ENCODE data around the gene CLDN4. TPM values are rescaled to one million over a fixed set of nuclear protein-coding genes. Genes with fewer than 3 reads are reported as not detected.
A peak's percentile ranks its signal among the peaks of the same experiment; 100 is the strongest.
"Not testable (repeated sequence)": the region's sequence is repeated elsewhere in the genome, so short reads cannot be mapped to it uniquely, and the experiment has no call there.

The CLDN4 gene
- total and polyA plus RNA-seq, 4 donors: 0.37 to 2.0 (median 1.3) TPM

- Histone ChIP-seq H3K36me3 (ENCODE audit: control insufficient read depth in 4 of 4, insufficient read depth in 3 of 4, low read depth in 1 of 4, low read length in 3 of 4) (no peaks in the 10 kb centered on the region), H3K9me3 (ENCODE audit: control insufficient read depth in 4 of 4, low read length in 3 of 4) (no peaks in the 10 kb centered on the region), H3K27me3 (ENCODE audit: control insufficient read depth in 4 of 4, insufficient read depth in 4 of 4, low read length in 3 of 4) (no peaks in the 10 kb centered on the region), H3K27ac (ENCODE audit: low read depth in 1 of 2, low read length in 2 of 2) (no peak overlapping the region), H3K4me1 (ENCODE audit: control insufficient read depth in 4 of 4, insufficient read depth in 4 of 4, low read length in 3 of 4) (no peaks in the 10 kb centered on the region), H3K4me3 (ENCODE audit: low read depth in 1 of 3, low read length in 3 of 3) (no peak overlapping the region), H3K9ac (ENCODE audit: low read depth in 1 of 2, low read length in 2 of 2) (no peak overlapping the region)
- no peak for DNase-seq (ENCODE audit: low spot score)
- TF ChIP-seq YY1 (IDR thresholded peaks at IDR 0.05) (no peak), GABPA (IDR thresholded peaks at IDR 0.05 in 1 of 2, conservative IDR thresholded peaks at IDR 0.05 in 1 of 2) (no peak)
- 87% methylated on average over 7 of the region's 7 CpGs for WGBS
These were observed 10.8 kb upstream of the CLDN4 start for GRCh38 chr7:73820013-73820412.

- H3K4me1 ChIP-seq (ENCODE audit: control insufficient read depth in 4 of 4, insufficient read depth in 4 of 4, low read length in 3 of 4); H3K36me3 ChIP-seq (ENCODE audit: control insufficient read depth in 4 of 4, insufficient read depth in 3 of 4, low read depth in 1 of 4, low read length in 3 of 4); H3K4me3 ChIP-seq (ENCODE audit: low read depth in 1 of 3, low read length in 3 of 3); H3K9ac ChIP-seq (ENCODE audit: low read depth in 1 of 2, low read length in 2 of 2); H3K9me3 ChIP-seq (ENCODE audit: control insufficient read depth in 4 of 4, low read length in 3 of 4); H3K27me3 ChIP-seq (ENCODE audit: control insufficient read depth in 4 of 4, insufficient read depth in 4 of 4, low read length in 3 of 4); DNase-seq (ENCODE audit: low spot score); H3K27ac ChIP-seq (ENCODE audit: low read depth in 1 of 2, low read length in 2 of 2): not testable (repeated sequence)
- 91% methylated on average over 14 of the region's 14 CpGs for WGBS
These were observed 9.1 kb upstream of the CLDN4 start for GRCh38 chr7:73821597-73822285.

GRCh38 chr7:73822319-73823173 lies 8.2 kb upstream of the CLDN4 start:
- H3K4me1 ChIP-seq (ENCODE audit: control insufficient read depth in 4 of 4, insufficient read depth in 4 of 4, low read length in 3 of 4): peaks cover 0 to 2% (median under 1%) of the 10 kb centered on the region in 4 donors
- no peaks in the 10 kb centered on the region for H3K36me3 ChIP-seq (ENCODE audit: control insufficient read depth in 4 of 4, insufficient read depth in 3 of 4, low read depth in 1 of 4, low read length in 3 of 4)
- DNase-seq (ENCODE audit: low spot score): peak; percentile 69
- TF ChIP-seq FOXA2 (IDR thresholded peaks at IDR 0.05): no peak
- TF ChIP-seq YY1 (IDR thresholded peaks at IDR 0.05): no peak
- no peak for TF ChIP-seq TAF1 (conservative IDR thresholded peaks at IDR 0.05)
- TF ChIP-seq HNF4A (conservative IDR thresholded peaks at IDR 0.05): no peak
- TF ChIP-seq CTCF (IDR thresholded peaks at IDR 0.05; ENCODE audit: low read depth, low read length, missing input control): no peak
- H3K27me3 ChIP-seq (ENCODE audit: control insufficient read depth in 4 of 4, insufficient read depth in 4 of 4, low read length in 3 of 4): no peaks in the 10 kb centered on the region
- no peak overlapping the region for H3K4me3 ChIP-seq (ENCODE audit: low read depth in 1 of 3, low read length in 3 of 3)
- no peaks in the 10 kb centered on the region for H3K9me3 ChIP-seq (ENCODE audit: control insufficient read depth in 4 of 4, low read length in 3 of 4)
- no peak overlapping the region for H3K27ac ChIP-seq (ENCODE audit: low read depth in 1 of 2, low read length in 2 of 2)
- no peak overlapping the region for H3K9ac ChIP-seq (ENCODE audit: low read depth in 1 of 2, low read length in 2 of 2)
- WGBS: 75% methylated on average over 15 of the region's 15 CpGs

GRCh38 chr7:73823257-73823656 lies 7.5 kb upstream of the CLDN4 start:
- Histone ChIP-seq H3K4me1 (ENCODE audit: control insufficient read depth in 4 of 4, insufficient read depth in 4 of 4, low read length in 3 of 4) (peaks cover 0 to 8% (median 2%) of the 10 kb centered on the region in 4 donors), H3K4me3 (ENCODE audit: low read depth in 1 of 3, low read length in 3 of 3) (no peak overlapping the region), H3K27me3 (ENCODE audit: control insufficient read depth in 4 of 4, insufficient read depth in 4 of 4, low read length in 3 of 4) (no peaks in the 10 kb centered on the region), H3K9me3 (ENCODE audit: control insufficient read depth in 4 of 4, low read length in 3 of 4) (no peaks in the 10 kb centered on the region), H3K9ac (ENCODE audit: low read depth in 1 of 2, low read length in 2 of 2) (no peak overlapping the region), H3K27ac (ENCODE audit: low read depth in 1 of 2, low read length in 2 of 2) (no peak overlapping the region), H3K36me3 (ENCODE audit: control insufficient read depth in 4 of 4, insufficient read depth in 3 of 4, low read depth in 1 of 4, low read length in 3 of 4) (no peaks in the 10 kb centered on the region)
- WGBS: 78% methylated on average over 5 of the region's 5 CpGs
- no peak for DNase-seq (ENCODE audit: low spot score)
- TF ChIP-seq MAX (IDR thresholded peaks at IDR 0.05) (no peak), ZBTB33 (IDR thresholded peaks at IDR 0.05) (no peak), ATF3 (IDR thresholded peaks at IDR 0.05) (no peak), JUND (IDR thresholded peaks at IDR 0.05) (no peak), RXRA (IDR thresholded peaks at IDR 0.05) (no peak), GABPA (IDR thresholded peaks at IDR 0.05 in 1 of 2, conservative IDR thresholded peaks at IDR 0.05 in 1 of 2) (no peak), TAF1 (conservative IDR thresholded peaks at IDR 0.05) (no peak), RAD21 (IDR thresholded peaks at IDR 0.05) (no peak), NR2F2 (IDR thresholded peaks at IDR 0.05) (no peak), FOXA2 (IDR thresholded peaks at IDR 0.05) (no peak), SP1 (IDR thresholded peaks at IDR 0.05) (no peak), EGR1 (IDR thresholded peaks at IDR 0.05; ENCODE audit: low read depth in 2 of 2) (no peak), CTCF (IDR thresholded peaks at IDR 0.05; ENCODE audit: low read depth, low read length, missing input control) (no peak)

All from liver (tissue), 9 donors.